Stimulated activated CD8-positive, alpha-beta memory T cell treated with anti-CD3 and anti-CD28 coated beads, Interleukin-12 subunit alpha, Interleukin-12 subunit beta, amount 100 ng/mL, for 1 hour (primary cell): ENCODE data around the gene PADI3.

Source experiments
- DNase-seq: peaks from one replicate; pipeline ENCODE4 v3.0.0-alpha.2; 2020; ENCODE audit warnings: low read depth

PADI3 gene

GRCh38 chr1:17274186-17275170 lies 25.6 kb downstream of the PADI3 start:
- DNase-seq: no peak

GRCh38 chr1:17276568-17276967 lies 27.7 kb downstream of the PADI3 start:
- DNase-seq: no peak

GRCh38 chr1:17277511-17278159 lies 28.7 kb downstream of the PADI3 start:
- DNase-seq: no peak

GRCh38 chr1:17278996-17279830 lies 30.3 kb downstream of the PADI3 start:
- DNase-seq: no peak

GRCh38 chr1:17280436-17280835 lies 31.5 kb downstream of the PADI3 start:
- DNase-seq: no peak

GRCh38 chr1:17280894-17281293 lies 32.0 kb downstream of the PADI3 start:
- no peak for DNase-seq

- DNase-seq: no peak
These were observed 32.9 kb downstream of the PADI3 start for GRCh38 chr1:17281775-17282181.

- DNase-seq: no peak
These were observed 33.9 kb downstream of the PADI3 start for GRCh38 chr1:17282836-17283235.

GRCh38 chr1:17286646-17287045 lies 37.7 kb downstream of the PADI3 start:
- DNase-seq: no peak

- DNase-seq: no peak
These were observed 38.4 kb downstream of the PADI3 start for GRCh38 chr1:17287130-17287776.

GRCh38 chr1:17289721-17290120 lies 40.8 kb downstream of the PADI3 start:
- no peak for DNase-seq

GRCh38 chr1:17290553-17290952 lies 41.7 kb downstream of the PADI3 start:
- no peak for DNase-seq

GRCh38 chr1:17292299-17293160 lies 43.6 kb downstream of the PADI3 start:
- DNase-seq: no peak

- no peak for DNase-seq
These were observed 45.0 kb downstream of the PADI3 start for GRCh38 chr1:17293681-17294425.

GRCh38 chr1:17295292-17295691 lies 46.4 kb downstream of the PADI3 start:
- DNase-seq: no peak

- no peak for DNase-seq
These were observed 47.2 kb downstream of the PADI3 start for GRCh38 chr1:17296086-17296485.

GRCh38 chr1:17297991-17298390 lies 49.1 kb downstream of the PADI3 start:
- no peak for DNase-seq

- no peak for DNase-seq
These were observed 52.9 kb downstream of the PADI3 start for GRCh38 chr1:17301767-17302166.

GRCh38 chr1:17304151-17304825 lies 55.4 kb downstream of the PADI3 start:
- no peak for DNase-seq

GRCh38 chr1:17304826-17305175 lies 55.9 kb downstream of the PADI3 start:
- DNase-seq: no peak
